Activated T-helper 2 cell treated with anti-CD3 and anti-CD28 coated beads, Interferon-gamma antibody, Interleukin-2, Interleukin-4, amounts not matched to agents 10 μg/mL and 5 μg/mL and 100 μg/mL, durations not matched to agents 14 hours and 24 hours and 36 hours (primary cell): ENCODE results near the gene INKA2. TPM values are rescaled to one million over a fixed set of nuclear protein-coding genes. Genes with fewer than 3 reads are reported as not detected.

Experiments used
- DNase-seq: peaks from one replicate; pipeline ENCODE4 v3.0.0; 2021; ENCODE audit warnings: low spot score
- H3K27ac Mint-ChIP-seq: one replicate; pipeline ENCODE4 v1.8.0; 2021; ENCODE audit warnings: mixed read lengths
- H3K27me3 Mint-ChIP-seq: one replicate; pipeline ENCODE4 v1.8.0; 2021; ENCODE audit warnings: low read depth, mixed read lengths
- H3K36me3 Mint-ChIP-seq: one replicate; pipeline ENCODE4 v1.8.0; 2021; ENCODE audit warnings: low read depth, mixed read lengths
- H3K4me1 Mint-ChIP-seq: one replicate; pipeline ENCODE4 v1.8.0; 2021; ENCODE audit warnings: low read depth, mixed read lengths
- H3K4me3 Mint-ChIP-seq: one replicate; pipeline ENCODE4 v1.8.0; 2021; ENCODE audit warnings: low read depth, mild to moderate bottlenecking, moderate library complexity, mixed read lengths
- H3K9me3 Mint-ChIP-seq: one replicate; pipeline ENCODE4 v1.8.0; 2021; ENCODE audit warnings: mixed read lengths
- intact Hi-C: fragments of 100-400 bp; cut with micrococcal nuclease; formaldehyde crosslinking; loops from one replicate; pipeline ENCODE4 v1.15.1; 2023
- total RNA-seq: library from RNA; stranded (reverse); gene quantifications from 2 replicates; pipeline ENCODE4 v1.2.3, GENCODE V29; 2022

The INKA2 gene
- total RNA-seq, 1 donor from 2014 or later = 0.43 TPM

DNA sequence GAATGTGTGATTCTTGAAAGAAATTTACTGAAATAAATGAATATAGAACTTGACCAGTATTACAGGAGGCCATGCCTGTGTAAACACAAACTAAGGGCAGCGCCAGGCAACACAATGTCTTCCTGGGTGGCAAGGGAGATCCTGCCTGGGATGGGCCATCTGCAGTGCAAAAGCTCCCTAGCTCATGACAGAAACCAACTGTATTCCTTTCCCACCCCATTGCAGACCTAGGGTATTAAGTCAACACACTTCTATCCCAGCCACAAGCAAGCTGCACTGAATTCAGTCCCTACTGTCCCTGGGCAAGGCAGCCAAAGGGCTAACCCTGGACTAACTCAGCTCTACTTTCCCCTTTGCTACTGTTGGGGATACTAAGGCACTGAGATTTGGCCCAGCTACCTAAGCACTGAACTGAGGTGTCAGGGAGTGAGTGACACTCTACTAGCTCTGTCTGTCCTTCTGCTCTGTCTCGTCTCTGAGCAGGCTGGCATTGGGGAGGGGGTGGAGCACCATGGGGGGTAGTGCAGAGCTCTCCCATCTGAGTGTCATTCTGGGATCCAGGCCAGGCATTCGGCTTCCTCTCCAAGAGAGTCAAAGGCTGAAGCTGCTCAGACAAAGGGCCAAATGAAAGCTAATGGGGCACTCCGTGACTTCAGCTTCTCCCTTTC is 2.5 kb downstream of the INKA2 start:
- H3K36me3 Mint-ChIP-seq = no peaks in the 10 kb centered on the region
- no peak for DNase-seq
- peaks cover 24% of the 10 kb centered on the region for H3K4me1 Mint-ChIP-seq
- intact Hi-C loops = loop anchor here (5.0 kb wide), 1 partner anchor 109 kb away; no protein-coding TSS in a partner anchor
- H3K27ac Mint-ChIP-seq = no peak overlapping the region
- no peak overlapping the region for H3K4me3 Mint-ChIP-seq
- peaks cover 24% of the 10 kb centered on the region for H3K27me3 Mint-ChIP-seq
- no peaks in the 10 kb centered on the region for H3K9me3 Mint-ChIP-seq

GRCh38 chr1:111735858-111736544 is 3.2 kb downstream of the INKA2 start:
- intact Hi-C loops = loop anchor here (5.0 kb wide), 1 partner anchor 109 kb away; no protein-coding TSS in a partner anchor
- H3K36me3 Mint-ChIP-seq = no peaks in the 10 kb centered on the region
- peaks cover 19% of the 10 kb centered on the region for H3K27me3 Mint-ChIP-seq
- no peak for DNase-seq
- H3K4me1 Mint-ChIP-seq = peaks cover 24% of the 10 kb centered on the region
- no peak overlapping the region for H3K4me3 Mint-ChIP-seq
- H3K27ac Mint-ChIP-seq = no peak overlapping the region
- no peaks in the 10 kb centered on the region for H3K9me3 Mint-ChIP-seq

DNA sequence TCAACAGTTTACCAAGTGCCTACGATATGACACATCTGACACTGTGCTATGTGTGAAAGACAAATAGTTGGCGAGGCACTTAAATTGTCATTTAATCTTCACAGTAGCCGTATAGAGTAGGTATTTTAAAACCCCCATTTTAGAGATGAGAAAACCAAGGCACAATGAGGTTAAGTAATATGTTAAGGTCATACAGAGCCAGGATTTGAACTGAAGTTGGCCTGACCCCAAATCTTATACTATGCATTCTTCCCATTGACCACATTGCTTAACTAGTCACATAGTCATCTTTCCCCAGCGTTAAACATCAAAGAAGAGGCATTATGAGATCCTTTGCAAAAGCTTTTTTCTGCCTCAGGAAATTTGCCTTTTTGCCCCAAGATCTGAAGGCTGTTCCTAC is 3.9 kb downstream of the INKA2 start:
- Mint-ChIP-seq H3K4me1 (peaks cover 22% of the 10 kb centered on the region), H3K27ac (no peak overlapping the region), H3K4me3 (no peak overlapping the region), H3K9me3 (no peaks in the 10 kb centered on the region), H3K36me3 (no peaks in the 10 kb centered on the region), H3K27me3 (peaks cover 13% of the 10 kb centered on the region)
- no peak for DNase-seq
- intact Hi-C loops = loop anchor here (5.0 kb wide), 1 partner anchor 108 kb away; no protein-coding TSS in a partner anchor

DNA sequence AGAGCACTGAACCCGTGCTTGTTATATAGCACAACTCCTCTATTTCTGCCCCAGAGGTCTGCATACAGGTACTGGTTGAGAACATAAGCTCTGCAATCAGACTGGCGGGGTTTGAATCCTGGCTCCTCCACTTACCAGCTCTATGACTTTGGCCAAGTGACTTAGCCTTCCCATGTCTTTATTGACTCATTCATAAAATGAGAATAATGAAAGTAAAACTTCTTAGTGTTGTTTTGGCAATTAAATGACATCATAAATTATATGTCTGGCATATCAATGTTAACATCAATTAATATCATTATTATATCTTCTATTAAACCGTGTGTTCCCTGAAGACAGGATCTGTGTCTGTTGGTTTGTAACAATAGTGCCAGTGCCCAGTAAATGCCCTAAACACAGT is 4.3 kb downstream of the INKA2 start:
- DNase-seq = no peak
- H3K36me3 Mint-ChIP-seq = no peaks in the 10 kb centered on the region

DNA sequence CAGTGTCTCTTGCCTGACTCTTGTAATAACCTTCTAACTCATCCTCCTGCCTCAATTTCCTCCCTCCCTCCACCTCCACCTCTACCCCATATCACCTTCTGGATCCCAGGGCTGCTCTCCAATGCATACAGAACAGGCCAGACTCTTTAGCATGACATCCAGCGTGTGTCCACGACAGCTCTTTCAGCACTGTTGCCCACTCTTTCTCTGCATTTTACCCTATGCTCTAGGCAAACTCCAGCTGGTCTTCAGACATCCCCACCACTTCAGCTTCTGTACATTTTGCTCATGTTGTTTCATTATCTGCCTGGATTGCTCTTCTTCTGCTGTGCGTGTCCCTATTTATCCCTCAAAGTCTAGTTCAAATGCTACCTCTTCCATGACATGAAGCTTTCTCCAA is 4.8 kb downstream of the INKA2 start:
- Mint-ChIP-seq H3K27me3 (peaks cover 8% of the 10 kb centered on the region), H3K36me3 (no peaks in the 10 kb centered on the region), H3K9me3 (no peaks in the 10 kb centered on the region), H3K4me1 (peaks cover 17% of the 10 kb centered on the region), H3K4me3 (no peak overlapping the region), H3K27ac (no peak overlapping the region)
- intact Hi-C loops = no loop called here
- DNase-seq = no peak

More for the DNA sequence above, 4.3 kb downstream of the INKA2 start:
- H3K27ac Mint-ChIP-seq = no peak overlapping the region
- peaks cover 20% of the 10 kb centered on the region for H3K4me1 Mint-ChIP-seq
- H3K9me3 Mint-ChIP-seq = no peaks in the 10 kb centered on the region
- H3K27me3 Mint-ChIP-seq = peaks cover 10% of the 10 kb centered on the region
- no peak overlapping the region for H3K4me3 Mint-ChIP-seq
- intact Hi-C loops = loop anchor here (5.0 kb wide), 1 partner anchor 108 kb away; no protein-coding TSS in a partner anchor

DNA sequence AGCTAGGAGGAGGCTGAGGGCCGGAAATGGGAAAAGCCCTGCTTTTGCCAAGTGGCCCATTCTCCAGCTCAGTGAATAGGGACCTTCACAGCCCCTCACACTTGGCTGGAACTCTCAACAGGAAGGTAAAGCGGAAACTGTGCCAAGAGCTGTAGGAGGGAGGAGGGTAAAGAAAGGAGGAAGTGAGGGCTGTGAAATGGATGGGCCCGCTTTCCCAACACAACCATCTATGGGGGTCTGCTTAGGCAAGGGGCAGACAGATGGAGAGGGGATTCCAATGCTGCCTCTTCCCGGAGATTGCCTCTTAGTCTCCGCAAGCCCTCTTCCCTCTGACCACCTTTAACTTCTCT is 5.2 kb downstream of the INKA2 start:
- intact Hi-C loops = no loop called here

GRCh38 chr1:111733183-111733991 is 5.8 kb downstream of the INKA2 start:
- Mint-ChIP-seq H3K27me3 (peaks cover 8% of the 10 kb centered on the region), H3K9me3 (no peaks in the 10 kb centered on the region), H3K36me3 (no peaks in the 10 kb centered on the region), H3K4me1 (peaks cover 15% of the 10 kb centered on the region), H3K4me3 (no peak overlapping the region), H3K27ac (peak overlapping the region; percentile 38)
- DNase-seq = no peak
- intact Hi-C loops = no loop called here

More for the DNA sequence above, 5.2 kb downstream of the INKA2 start:
- H3K4me1 Mint-ChIP-seq = peaks cover 17% of the 10 kb centered on the region
- no peaks in the 10 kb centered on the region for H3K36me3 Mint-ChIP-seq
- no peaks in the 10 kb centered on the region for H3K9me3 Mint-ChIP-seq
- no peak overlapping the region for H3K27ac Mint-ChIP-seq
- H3K4me3 Mint-ChIP-seq = no peak overlapping the region
- H3K27me3 Mint-ChIP-seq = peaks cover 8% of the 10 kb centered on the region
- DNase-seq = no peak

DNA sequence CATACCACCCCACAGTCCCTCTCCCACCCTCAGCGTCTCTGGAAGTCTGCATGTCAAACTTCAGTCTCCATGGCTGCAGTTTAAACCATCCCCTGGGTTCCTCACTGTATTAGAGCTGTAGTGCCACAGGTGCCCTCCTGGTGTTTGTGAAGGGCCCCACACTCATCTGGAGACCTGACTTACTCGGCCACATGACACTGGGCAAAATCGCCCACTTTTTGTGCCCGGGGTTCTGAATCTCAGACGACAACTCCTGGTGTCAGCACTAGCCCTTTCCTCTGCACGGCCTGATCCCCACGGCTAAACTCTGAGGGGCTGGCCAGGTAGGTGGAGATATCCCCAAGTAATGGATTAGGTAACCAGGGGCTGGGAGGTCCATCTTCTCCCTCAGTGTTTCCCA is 6.5 kb downstream of the INKA2 start:
- H3K9me3 Mint-ChIP-seq = no peaks in the 10 kb centered on the region
- H3K27me3 Mint-ChIP-seq = peaks cover 5% of the 10 kb centered on the region
- intact Hi-C loops = no loop called here
- no peak for DNase-seq
- no peak overlapping the region for H3K27ac Mint-ChIP-seq
- peaks cover 12% of the 10 kb centered on the region for H3K4me1 Mint-ChIP-seq
- H3K36me3 Mint-ChIP-seq = no peaks in the 10 kb centered on the region
- no peak overlapping the region for H3K4me3 Mint-ChIP-seq

GRCh38 chr1:111731956-111732355 is 7.2 kb downstream of the INKA2 start:
- DNase-seq = no peak
- H3K27ac Mint-ChIP-seq = no peak overlapping the region
- H3K4me1 Mint-ChIP-seq = peaks cover 8% of the 10 kb centered on the region
- no peaks in the 10 kb centered on the region for H3K27me3 Mint-ChIP-seq
- H3K36me3 Mint-ChIP-seq = no peaks in the 10 kb centered on the region
- intact Hi-C loops = no loop called here
- no peak overlapping the region for H3K4me3 Mint-ChIP-seq
- H3K9me3 Mint-ChIP-seq = no peaks in the 10 kb centered on the region

GRCh38 chr1:111730706-111731105 is 8.5 kb downstream of the INKA2 start:
- no peak for DNase-seq
- no peak overlapping the region for H3K4me3 Mint-ChIP-seq
- no peaks in the 10 kb centered on the region for H3K9me3 Mint-ChIP-seq

GRCh38 chr1:111729946-111730681 is 9.1 kb downstream of the INKA2 start:
- Mint-ChIP-seq H3K4me3 (no peak overlapping the region), H3K9me3 (no peaks in the 10 kb centered on the region), H3K36me3 (no peaks in the 10 kb centered on the region), H3K27ac (no peak overlapping the region), H3K27me3 (no peaks in the 10 kb centered on the region), H3K4me1 (peaks cover 8% of the 10 kb centered on the region)
- DNase-seq = no peak
- intact Hi-C loops = loop anchor here (1.0 kb wide), 1 partner anchor 10 kb away; no protein-coding TSS in a partner anchor

More at GRCh38 chr1:111730706-111731105, 8.5 kb downstream of the INKA2 start:
- no peaks in the 10 kb centered on the region for H3K36me3 Mint-ChIP-seq
- no peaks in the 10 kb centered on the region for H3K27me3 Mint-ChIP-seq
- H3K27ac Mint-ChIP-seq = no peak overlapping the region
- H3K4me1 Mint-ChIP-seq = peaks cover 8% of the 10 kb centered on the region
- intact Hi-C loops = loop anchor here (1.0 kb wide), 1 partner anchor 10 kb away; no protein-coding TSS in a partner anchor

DNA sequence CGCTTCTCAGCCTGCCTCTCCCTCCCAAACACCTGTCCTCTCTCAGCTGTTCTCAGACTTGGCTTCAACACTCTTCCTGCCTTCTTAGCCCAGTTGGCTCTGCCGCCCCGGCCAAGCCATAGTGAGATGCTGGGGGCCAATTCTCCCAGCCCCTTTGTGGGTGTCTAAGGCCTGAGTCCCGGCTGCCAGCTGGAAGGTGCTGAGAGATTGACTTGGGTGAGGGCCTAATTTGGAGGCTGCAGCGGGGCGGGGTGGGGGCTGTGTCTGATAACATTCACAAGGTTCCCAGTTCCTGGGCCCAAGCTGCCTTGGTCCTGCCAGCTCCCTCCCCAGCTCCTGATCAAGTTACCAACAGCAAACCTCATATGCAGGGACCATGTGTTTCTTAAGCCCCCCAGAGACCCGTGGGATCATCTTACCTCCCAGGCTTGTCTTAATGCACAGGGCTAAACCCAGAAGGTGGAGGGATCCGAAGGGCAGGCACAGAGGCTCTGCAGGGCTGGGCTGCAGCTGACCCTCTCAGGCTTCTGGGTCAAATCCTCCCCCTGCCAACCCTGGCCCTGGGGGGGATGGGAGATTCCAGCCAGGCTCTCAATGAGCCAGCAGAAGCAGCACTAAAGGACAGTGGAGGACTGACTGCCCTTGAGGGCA is 9.8 kb downstream of the INKA2 start:
- H3K27me3 Mint-ChIP-seq = no peaks in the 10 kb centered on the region
- intact Hi-C loops = no loop called here
- H3K4me3 Mint-ChIP-seq = no peak overlapping the region
- no peaks in the 10 kb centered on the region for H3K9me3 Mint-ChIP-seq
- H3K36me3 Mint-ChIP-seq = no peaks in the 10 kb centered on the region
- H3K4me1 Mint-ChIP-seq = peaks cover 8% of the 10 kb centered on the region
- no peak overlapping the region for H3K27ac Mint-ChIP-seq
- DNase-seq = no peak
